SU-DHL-6 (cell line): Measurements from ENCODE around the gene NCKAP5.

Experiments
- EZH2phosphoT487 ChIP-seq: fragments of 200-600 bp; sonication (generic), shearing (Covaris generic); conservative IDR thresholded peaks from 2 replicates; pipeline ENCODE4 v1.6.1; 2018; ENCODE audit warnings: mild to moderate bottlenecking, antibody characterized with exemption, low read length, moderate library complexity, mixed read lengths
- TF ChIP-seq, protein P1 (sequence below): fragments of 200-600 bp; sonication (generic); IDR thresholded peaks from one replicate; pipeline ENCODE4 v1.5.1; 2017; ENCODE audit warnings: antibody characterized with exemption, mild to moderate bottlenecking, low read length, moderate library complexity; ENCODE audit not compliant: insufficient read depth, poor library complexity, severe bottlenecking

- TF ChIP-seq, protein P1, sequence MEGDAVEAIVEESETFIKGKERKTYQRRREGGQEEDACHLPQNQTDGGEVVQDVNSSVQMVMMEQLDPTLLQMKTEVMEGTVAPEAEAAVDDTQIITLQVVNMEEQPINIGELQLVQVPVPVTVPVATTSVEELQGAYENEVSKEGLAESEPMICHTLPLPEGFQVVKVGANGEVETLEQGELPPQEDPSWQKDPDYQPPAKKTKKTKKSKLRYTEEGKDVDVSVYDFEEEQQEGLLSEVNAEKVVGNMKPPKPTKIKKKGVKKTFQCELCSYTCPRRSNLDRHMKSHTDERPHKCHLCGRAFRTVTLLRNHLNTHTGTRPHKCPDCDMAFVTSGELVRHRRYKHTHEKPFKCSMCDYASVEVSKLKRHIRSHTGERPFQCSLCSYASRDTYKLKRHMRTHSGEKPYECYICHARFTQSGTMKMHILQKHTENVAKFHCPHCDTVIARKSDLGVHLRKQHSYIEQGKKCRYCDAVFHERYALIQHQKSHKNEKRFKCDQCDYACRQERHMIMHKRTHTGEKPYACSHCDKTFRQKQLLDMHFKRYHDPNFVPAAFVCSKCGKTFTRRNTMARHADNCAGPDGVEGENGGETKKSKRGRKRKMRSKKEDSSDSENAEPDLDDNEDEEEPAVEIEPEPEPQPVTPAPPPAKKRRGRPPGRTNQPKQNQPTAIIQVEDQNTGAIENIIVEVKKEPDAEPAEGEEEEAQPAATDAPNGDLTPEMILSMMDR = no peak
- no peak for TF ChIP-seq EZH2phosphoT487
Measured at GRCh38 chr2:132825601-132826000, 742.7 kb downstream of the NCKAP5 start.
